HEK293 (cell line): Measurements from ENCODE around the gene MTMR10.

ENCODE experiments used
- CTCF ChIP-seq: fragments of 450-650 bp; formaldehyde crosslinking; IDR thresholded peaks from 2 replicates; pipeline ENCODE4 v1.5.1; 2016; ENCODE audit warnings: missing biosample characterization, missing genetic modification characterization
- HIC1 ChIP-seq: fragments of 450-650 bp; formaldehyde crosslinking; IDR thresholded peaks from 2 replicates; pipeline ENCODE4 v1.5.1; 2016; ENCODE audit warnings: missing biosample characterization, missing genetic modification characterization
- SCRT1 ChIP-seq: fragments of 450-650 bp; formaldehyde crosslinking; IDR thresholded peaks from 2 replicates; pipeline ENCODE4 v1.5.1; 2016; ENCODE audit warnings: missing biosample characterization, missing genetic modification characterization, borderline replicate concordance
- ZBTB20 ChIP-seq: fragments of 450-650 bp; formaldehyde crosslinking; IDR thresholded peaks from 2 replicates; pipeline ENCODE4 v1.5.1; 2016; ENCODE audit warnings: missing biosample characterization, missing genetic modification characterization
- ZFP3 ChIP-seq: fragments of 450-650 bp; formaldehyde crosslinking; IDR thresholded peaks from 2 replicates; pipeline ENCODE4 v1.5.1; 2016; ENCODE audit warnings: low read depth, missing biosample characterization, missing genetic modification characterization
- ZNF16 ChIP-seq: fragments of 450-650 bp; formaldehyde crosslinking; IDR thresholded peaks from 2 replicates; pipeline ENCODE4 v1.5.1; 2016; ENCODE audit warnings: low read depth, missing biosample characterization, missing genetic modification characterization
- ZNF274 ChIP-seq, 2 experiments: fragments of 200-500 bp in 1 of 2; fragments of 450-650 bp in 1 of 2; sonication (Bioruptor generic) in 1 of 2; formaldehyde crosslinking in 1 of 2; IDR thresholded peaks; 2 replicates each; pipeline versions ENCODE4 v1.5.1 to v1.6.1; 2014 to 2016; ENCODE audit warnings: borderline replicate concordance in 1 of 2, inconsistent platforms in 1 of 2, low read length in 1 of 2, missing biosample characterization in 1 of 2, missing genetic modification characterization in 1 of 2
- ZNF311 ChIP-seq: fragments of 450-650 bp; formaldehyde crosslinking; IDR thresholded peaks from 2 replicates; pipeline ENCODE4 v1.5.1; 2017; ENCODE audit warnings: missing biosample characterization, missing genetic modification characterization, borderline replicate concordance
- ZNF366 ChIP-seq: fragments of 450-650 bp; formaldehyde crosslinking; conservative IDR thresholded peaks from 2 replicates; pipeline ENCODE4 v1.5.1; 2016; ENCODE audit warnings: missing biosample characterization, missing genetic modification characterization
- ZNF433 ChIP-seq: fragments of 450-650 bp; formaldehyde crosslinking; IDR thresholded peaks from 2 replicates; pipeline ENCODE4 v1.5.1; 2016; ENCODE audit warnings: missing biosample characterization, missing genetic modification characterization, low read depth
- ZNF555 ChIP-seq: fragments of 450-650 bp; formaldehyde crosslinking; conservative IDR thresholded peaks from 2 replicates; pipeline ENCODE4 v1.5.1; 2017; ENCODE audit warnings: missing biosample characterization, mild to moderate bottlenecking, missing genetic modification characterization, inconsistent platforms
- ZNF660 ChIP-seq: fragments of 450-650 bp; IDR thresholded peaks from 2 replicates; pipeline ENCODE4 v1.5.1; 2018; ENCODE audit warnings: missing biosample characterization, mild to moderate bottlenecking, missing genetic modification characterization
- ZNF664 ChIP-seq: fragments of 450-650 bp; formaldehyde crosslinking; IDR thresholded peaks from 2 replicates; pipeline ENCODE4 v1.5.1; 2016; ENCODE audit warnings: missing biosample characterization, missing genetic modification characterization
- ZNF777 ChIP-seq: fragments of 450-650 bp; formaldehyde crosslinking; IDR thresholded peaks from 2 replicates; pipeline ENCODE4 v1.5.1; 2017; ENCODE audit warnings: missing biosample characterization, missing genetic modification characterization, borderline replicate concordance

- TF ChIP-seq ZNF274 (IDR thresholded peaks at IDR 0.05; ENCODE audit: low read length) (no peak), ZNF274 (tag by site-specific recombination; IDR thresholded peaks at IDR 0.05; ENCODE audit: borderline replicate concordance) (no peak), ZBTB20 (no peak), ZNF433 (tag by site-specific recombination) (no peak), ZNF664 (tag by site-specific recombination) (no peak), ZNF311 (tag by site-specific recombination) (no peak), CTCF (tag by site-specific recombination) (no peak), ZNF16 (no peak), ZNF366 (no peak), HIC1 (tag by site-specific recombination) (no peak), ZNF555 (tag by site-specific recombination) (no peak), ZFP3 (tag by site-specific recombination) (no peak), SCRT1 (tag by site-specific recombination) (no peak), ZNF777 (tag by site-specific recombination) (no peak), ZNF660 (tag by site-specific recombination) (no peak)
Measured at GRCh38 chr15:30979457-30979856, 12.0 kb downstream of the MTMR10 start.
